Measurements from ENCODE around the gene KIF2A.

The KIF2A gene

DNA sequence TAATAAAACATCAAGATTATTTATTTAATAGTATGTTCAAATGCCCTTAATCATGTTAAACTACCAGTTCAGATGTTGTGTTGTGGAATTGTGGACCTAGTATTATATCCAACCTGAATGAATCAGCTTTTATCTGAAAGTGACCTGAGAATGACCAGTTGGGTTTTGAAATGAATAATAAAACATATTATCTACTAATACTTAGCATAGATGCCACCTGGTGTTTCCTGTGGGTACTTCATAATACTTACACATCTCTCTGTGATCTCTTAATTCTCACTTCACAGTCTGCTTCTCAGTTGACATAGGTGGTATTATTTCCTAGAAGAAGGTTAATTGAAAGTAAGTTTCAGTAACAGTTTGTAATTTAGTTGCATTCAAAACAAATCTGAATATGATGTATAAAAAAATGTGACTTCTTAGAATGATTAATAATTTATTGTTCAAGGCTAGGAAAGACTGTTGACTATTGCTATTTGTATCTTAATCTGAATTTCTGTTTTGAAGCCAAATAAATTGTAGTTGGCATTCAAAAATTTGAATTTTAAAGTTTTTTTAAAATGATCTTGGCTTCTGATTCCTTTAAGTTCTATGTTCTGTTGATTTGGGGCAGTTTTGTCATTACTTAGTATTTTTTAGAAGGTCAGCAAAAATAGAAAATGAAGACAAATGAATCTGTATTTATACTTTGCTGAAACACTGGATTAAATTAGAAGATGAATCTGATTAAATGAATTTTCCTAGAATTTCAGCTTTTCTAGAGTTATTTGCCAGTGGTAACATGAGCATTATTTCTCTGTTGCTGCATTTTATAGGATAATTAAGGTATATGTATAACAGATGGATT, 48.2 kb downstream of the KIF2A start:
- Histone ChIP-seq H3K36me3 (ENCODE audit: insufficient read depth, low read length) (peaks cover 29% of the 10 kb centered on the region), H3K27me3 (ENCODE audit: control insufficient read depth, insufficient read depth, low read length) (no peaks in the 10 kb centered on the region), H3K4me2 (ENCODE audit: low read length) (no peak overlapping the region), H3K9ac (ENCODE audit: low read depth, low read length) (no peak overlapping the region), H3K4me3 (ENCODE audit: low read length) (no peak overlapping the region), H3K9me3 (replicated peaks; ENCODE audit: low read length) (no peaks in the 10 kb centered on the region), H3K4me1 (ENCODE audit: control insufficient read depth, insufficient read depth, low read length) (no peaks in the 10 kb centered on the region)

DNA sequence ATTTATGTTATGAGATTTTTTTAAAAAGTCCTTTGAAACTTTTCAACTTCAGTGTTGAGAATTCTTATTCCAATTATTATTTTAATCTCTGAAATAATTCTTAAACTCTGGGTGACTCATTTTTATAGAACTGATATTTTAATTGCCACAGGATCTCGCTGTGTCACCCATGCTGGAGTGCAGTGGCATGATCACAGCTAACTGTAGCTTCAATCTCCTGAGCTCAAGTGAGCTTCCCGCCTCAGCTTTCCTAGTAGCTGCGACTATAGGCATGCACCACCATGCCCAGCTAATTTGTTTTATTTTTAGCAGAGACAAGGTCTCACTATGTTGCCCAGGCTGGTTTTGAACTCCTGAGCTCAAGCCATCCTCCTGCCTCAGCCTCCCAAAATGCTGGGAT, 56.7 kb downstream of the KIF2A start:
- Histone ChIP-seq H3K4me1 (ENCODE audit: control insufficient read depth, insufficient read depth, low read length) (no peaks in the 10 kb centered on the region), H3K4me3 (ENCODE audit: low read length) (no peak overlapping the region), H3K9ac (ENCODE audit: low read depth, low read length) (no peak overlapping the region), H3K4me2 (ENCODE audit: low read length) (no peak overlapping the region), H3K9me3 (replicated peaks; ENCODE audit: low read length) (no peaks in the 10 kb centered on the region), H3K27me3 (ENCODE audit: control insufficient read depth, insufficient read depth, low read length) (no peaks in the 10 kb centered on the region), H3K36me3 (ENCODE audit: insufficient read depth, low read length) (peaks cover 27% of the 10 kb centered on the region)

DNA sequence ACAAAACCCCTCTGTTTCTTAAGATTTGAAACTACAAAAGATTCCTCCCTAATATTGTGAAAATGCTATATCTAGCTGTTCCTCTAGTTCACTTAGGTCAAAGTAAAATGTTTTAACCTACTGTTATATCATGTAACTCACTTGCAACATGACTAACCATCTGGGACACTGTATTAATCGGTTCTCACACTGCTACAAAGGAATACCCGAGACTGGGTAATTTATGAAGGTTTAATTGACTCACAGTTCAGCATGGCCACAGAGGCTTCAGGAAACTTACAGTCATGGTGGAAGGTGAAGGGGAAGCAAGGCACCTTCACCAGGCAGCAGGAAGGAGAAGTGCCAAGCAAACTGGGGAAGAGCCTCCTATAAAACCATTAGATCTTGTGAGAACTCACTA, 63.0 kb downstream of the KIF2A start:
- H3K9ac ChIP-seq (ENCODE audit: low read depth, low read length) = no peak overlapping the region
- no peak overlapping the region for H3K4me2 ChIP-seq (ENCODE audit: low read length)
- H3K9me3 ChIP-seq (replicated peaks; ENCODE audit: low read length) = no peaks in the 10 kb centered on the region
- H3K4me3 ChIP-seq (ENCODE audit: low read length) = no peak overlapping the region
- H3K36me3 ChIP-seq (ENCODE audit: insufficient read depth, low read length) = peaks cover 19% of the 10 kb centered on the region
- no peaks in the 10 kb centered on the region for H3K27me3 ChIP-seq (ENCODE audit: control insufficient read depth, insufficient read depth, low read length)
- peaks cover 6% of the 10 kb centered on the region for H3K4me1 ChIP-seq (ENCODE audit: control insufficient read depth, insufficient read depth, low read length)

DNA sequence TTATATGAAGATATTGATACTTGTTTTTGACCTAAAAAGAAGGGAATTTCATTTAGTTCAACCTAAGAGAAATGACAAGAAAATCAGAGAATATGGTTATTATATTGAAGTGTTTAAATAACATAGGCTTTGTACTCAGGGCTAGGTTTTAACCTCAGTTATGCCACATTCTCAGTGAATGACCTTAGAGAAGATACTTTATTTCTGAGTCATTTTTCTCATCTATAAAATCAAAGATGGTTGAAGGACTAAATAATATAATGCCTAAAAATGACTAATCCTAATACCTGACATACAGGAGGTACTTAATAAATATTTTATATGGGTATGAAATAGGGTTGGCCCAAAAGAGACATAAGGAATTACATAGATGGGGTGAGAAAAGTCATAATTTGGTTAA, 65.4 kb downstream of the KIF2A start:
- Histone ChIP-seq H3K36me3 (ENCODE audit: insufficient read depth, low read length) (peaks cover 16% of the 10 kb centered on the region), H3K9me3 (replicated peaks; ENCODE audit: low read length) (no peaks in the 10 kb centered on the region), H3K4me1 (ENCODE audit: control insufficient read depth, insufficient read depth, low read length) (peaks cover 12% of the 10 kb centered on the region), H3K9ac (ENCODE audit: low read depth, low read length) (no peak overlapping the region), H3K4me3 (ENCODE audit: low read length) (no peak overlapping the region), H3K4me2 (ENCODE audit: low read length) (no peak overlapping the region), H3K27me3 (ENCODE audit: control insufficient read depth, insufficient read depth, low read length) (no peaks in the 10 kb centered on the region)

DNA sequence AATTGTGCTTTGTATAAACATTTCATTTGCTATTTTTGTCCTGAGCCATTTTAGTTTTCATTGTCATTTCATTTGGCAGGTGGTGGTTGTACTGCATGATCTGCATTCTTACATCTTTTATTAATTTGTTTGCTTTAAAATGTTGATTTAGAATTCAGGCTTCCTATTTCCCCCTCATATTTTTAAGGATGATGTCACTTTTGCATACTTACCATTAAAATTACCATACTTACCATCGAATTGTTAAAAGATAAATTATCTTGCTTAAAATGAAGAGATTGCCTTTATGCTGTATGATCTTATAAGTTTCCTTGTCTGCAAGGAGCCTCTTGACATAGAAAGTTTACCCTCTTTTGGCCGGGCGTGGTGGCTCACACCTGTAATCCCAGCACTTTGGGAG, 66.6 kb downstream of the KIF2A start:
- peaks cover 12% of the 10 kb centered on the region for H3K4me1 ChIP-seq (ENCODE audit: control insufficient read depth, insufficient read depth, low read length)
- peaks cover 18% of the 10 kb centered on the region for H3K36me3 ChIP-seq (ENCODE audit: insufficient read depth, low read length)
- no peaks in the 10 kb centered on the region for H3K27me3 ChIP-seq (ENCODE audit: control insufficient read depth, insufficient read depth, low read length)
- no peak overlapping the region for H3K4me2 ChIP-seq (ENCODE audit: low read length)
- H3K9me3 ChIP-seq (replicated peaks; ENCODE audit: low read length) = no peaks in the 10 kb centered on the region
- no peak overlapping the region for H3K9ac ChIP-seq (ENCODE audit: low read depth, low read length)
- no peak overlapping the region for H3K4me3 ChIP-seq (ENCODE audit: low read length)

DNA sequence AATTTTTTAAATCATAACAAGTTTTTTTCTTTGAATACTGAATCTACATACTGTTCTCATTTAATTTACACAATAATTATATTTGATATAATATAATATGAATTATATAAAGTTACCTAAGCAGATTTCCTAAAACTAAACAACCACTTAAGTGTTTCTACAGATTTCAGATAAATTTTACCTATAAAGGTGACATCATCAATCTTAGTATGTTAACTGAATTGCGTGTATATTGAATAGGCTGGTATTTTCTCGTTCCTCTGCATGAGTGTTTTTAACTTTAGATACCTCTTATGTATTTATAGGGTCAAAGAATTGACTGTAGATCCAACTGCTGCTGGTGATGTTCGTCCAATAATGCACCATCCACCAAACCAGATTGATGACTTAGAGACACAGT, 67.4 kb downstream of the KIF2A start:
- Histone ChIP-seq H3K4me1 (ENCODE audit: control insufficient read depth, insufficient read depth, low read length) (peaks cover 12% of the 10 kb centered on the region), H3K9me3 (replicated peaks; ENCODE audit: low read length) (no peaks in the 10 kb centered on the region), H3K9ac (ENCODE audit: low read depth, low read length) (no peak overlapping the region), H3K36me3 (ENCODE audit: insufficient read depth, low read length) (peaks cover 26% of the 10 kb centered on the region), H3K27me3 (ENCODE audit: control insufficient read depth, insufficient read depth, low read length) (no peaks in the 10 kb centered on the region), H3K4me3 (ENCODE audit: low read length) (no peak overlapping the region), H3K4me2 (ENCODE audit: low read length) (no peak overlapping the region)

DNA sequence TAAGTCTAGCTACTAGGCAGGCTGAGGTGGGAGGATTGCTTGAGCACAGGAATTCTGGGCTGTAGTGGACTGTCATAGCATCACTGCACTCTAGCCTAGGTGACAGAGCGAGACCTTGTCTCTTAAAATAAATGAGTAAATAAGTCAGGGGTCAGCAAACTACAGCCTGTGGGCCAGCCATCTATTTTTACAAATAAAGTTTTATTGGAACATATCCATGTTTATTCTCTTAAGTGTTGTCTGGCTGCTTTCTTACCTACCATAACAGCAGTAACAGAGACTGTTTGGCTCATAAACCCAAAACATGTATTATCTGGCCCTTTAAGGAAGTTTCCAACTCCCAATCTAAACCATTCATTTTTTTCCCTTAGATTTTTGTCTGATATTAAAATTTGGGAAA, 68.1 kb downstream of the KIF2A start:
- Histone ChIP-seq H3K4me3 (ENCODE audit: low read length) (no peak overlapping the region), H3K27me3 (ENCODE audit: control insufficient read depth, insufficient read depth, low read length) (no peaks in the 10 kb centered on the region), H3K36me3 (ENCODE audit: insufficient read depth, low read length) (peaks cover 33% of the 10 kb centered on the region), H3K9ac (ENCODE audit: low read depth, low read length) (no peak overlapping the region), H3K9me3 (replicated peaks; ENCODE audit: low read length) (no peaks in the 10 kb centered on the region), H3K4me2 (ENCODE audit: low read length) (no peak overlapping the region), H3K4me1 (ENCODE audit: control insufficient read depth, insufficient read depth, low read length) (peaks cover 12% of the 10 kb centered on the region)

DNA sequence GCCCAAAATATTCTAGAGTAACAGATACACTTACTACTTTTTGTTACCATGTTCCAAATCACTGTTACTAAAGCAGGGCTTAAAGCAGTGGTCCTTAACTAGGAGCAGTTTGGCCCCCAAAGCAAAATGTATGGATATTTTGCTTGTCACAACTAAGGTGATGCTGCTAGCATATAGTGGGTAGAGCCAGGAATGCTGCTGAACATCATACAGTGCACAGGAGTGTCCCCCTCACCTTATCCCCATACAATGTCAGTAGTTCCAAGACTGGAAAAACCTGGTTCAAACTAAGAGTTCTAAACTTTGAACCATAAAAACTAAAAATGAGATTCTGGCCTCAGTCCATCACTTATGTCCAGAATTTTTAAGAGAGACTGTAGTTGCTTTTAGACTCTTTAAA, 69.6 kb downstream of the KIF2A start:
- Histone ChIP-seq H3K9me3 (replicated peaks; ENCODE audit: low read length) (no peaks in the 10 kb centered on the region), H3K4me3 (ENCODE audit: low read length) (no peak overlapping the region), H3K9ac (ENCODE audit: low read depth, low read length) (no peak overlapping the region), H3K4me2 (ENCODE audit: low read length) (no peak overlapping the region), H3K4me1 (ENCODE audit: control insufficient read depth, insufficient read depth, low read length) (peaks cover 12% of the 10 kb centered on the region), H3K27me3 (ENCODE audit: control insufficient read depth, insufficient read depth, low read length) (no peaks in the 10 kb centered on the region), H3K36me3 (ENCODE audit: insufficient read depth, low read length) (peaks cover 35% of the 10 kb centered on the region)

DNA sequence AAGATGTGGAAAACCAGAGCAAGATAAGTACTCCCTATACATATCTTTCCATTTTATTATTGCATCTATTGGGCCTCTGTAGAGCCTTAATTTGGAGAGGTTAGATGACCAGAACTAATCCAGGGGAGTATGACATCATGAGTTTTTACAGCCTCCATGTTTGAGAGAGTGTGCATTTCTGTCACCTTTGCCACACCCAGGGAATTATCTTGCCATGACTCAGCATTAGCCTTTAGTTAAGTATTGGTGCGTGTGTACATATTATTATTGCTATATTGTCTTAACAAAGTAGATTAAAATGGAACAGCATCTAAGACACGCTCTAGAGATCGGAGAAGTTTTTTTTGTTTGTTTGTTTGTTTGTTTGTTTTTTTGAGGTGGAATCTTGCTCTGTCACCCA, 70.1 kb downstream of the KIF2A start:
- no peak overlapping the region for H3K4me3 ChIP-seq (ENCODE audit: low read length)
- no peaks in the 10 kb centered on the region for H3K27me3 ChIP-seq (ENCODE audit: control insufficient read depth, insufficient read depth, low read length)
- no peaks in the 10 kb centered on the region for H3K9me3 ChIP-seq (replicated peaks; ENCODE audit: low read length)
- H3K4me1 ChIP-seq (ENCODE audit: control insufficient read depth, insufficient read depth, low read length) = peaks cover 11% of the 10 kb centered on the region
- no peak overlapping the region for H3K9ac ChIP-seq (ENCODE audit: low read depth, low read length)
- no peak overlapping the region for H3K4me2 ChIP-seq (ENCODE audit: low read length)
- peaks cover 39% of the 10 kb centered on the region for H3K36me3 ChIP-seq (ENCODE audit: insufficient read depth, low read length)

DNA sequence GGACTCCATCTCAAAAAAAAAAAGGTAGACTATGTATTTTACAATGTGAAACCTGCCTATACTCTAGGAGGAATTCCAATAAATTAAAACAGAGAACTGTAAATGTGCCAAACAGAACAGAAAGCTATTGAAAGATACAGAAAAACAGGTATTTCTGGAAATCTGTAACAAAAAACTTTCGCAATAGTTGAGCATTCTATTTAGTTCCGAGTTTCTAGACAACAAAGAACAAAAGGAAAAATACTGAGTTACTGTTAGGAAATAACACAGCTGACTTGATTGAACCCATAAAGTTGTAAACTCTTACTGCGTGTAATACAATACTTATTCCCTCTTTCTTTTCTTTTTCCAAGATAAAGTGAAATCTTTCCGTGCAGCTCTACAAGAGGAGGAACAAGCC, 79.1 kb downstream of the KIF2A start:
- H3K4me2 ChIP-seq (ENCODE audit: low read length) = no peak overlapping the region
- no peaks in the 10 kb centered on the region for H3K9me3 ChIP-seq (replicated peaks; ENCODE audit: low read length)
- peaks cover 67% of the 10 kb centered on the region for H3K36me3 ChIP-seq (ENCODE audit: insufficient read depth, low read length)
- H3K27me3 ChIP-seq (ENCODE audit: control insufficient read depth, insufficient read depth, low read length) = no peaks in the 10 kb centered on the region
- H3K9ac ChIP-seq (ENCODE audit: low read depth, low read length) = no peak overlapping the region
- peaks cover 4% of the 10 kb centered on the region for H3K4me1 ChIP-seq (ENCODE audit: control insufficient read depth, insufficient read depth, low read length)
- no peak overlapping the region for H3K4me3 ChIP-seq (ENCODE audit: low read length)

DNA sequence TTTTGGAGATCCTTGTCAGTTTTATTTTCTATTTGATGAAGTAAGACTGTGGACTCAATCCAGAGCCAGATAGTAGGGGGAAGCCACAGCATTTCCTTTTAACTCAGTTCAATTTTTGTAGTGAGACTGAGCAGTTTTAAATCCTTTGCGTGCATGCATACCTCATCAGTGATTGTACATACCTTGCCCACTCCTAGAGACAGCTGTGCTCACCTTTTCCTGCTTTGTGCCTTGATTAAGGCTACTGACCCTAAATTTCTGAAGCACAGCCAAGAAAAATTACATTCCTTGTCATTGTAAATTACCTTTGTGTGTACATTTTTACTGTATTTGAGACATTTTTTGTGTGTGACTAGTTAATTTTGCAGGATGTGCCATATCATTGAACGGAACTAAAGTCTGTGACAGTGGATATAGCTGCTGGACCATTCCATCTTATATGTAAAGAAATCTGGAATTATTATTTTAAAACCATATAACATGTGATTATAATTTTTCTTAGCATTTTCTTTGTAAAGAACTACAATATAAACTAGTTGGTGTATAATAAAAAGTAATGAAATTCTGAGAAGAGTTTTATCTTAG, 79.9 kb downstream of the KIF2A start:
- Histone ChIP-seq H3K27me3 (ENCODE audit: control insufficient read depth, insufficient read depth, low read length) (no peaks in the 10 kb centered on the region), H3K9me3 (replicated peaks; ENCODE audit: low read length) (no peaks in the 10 kb centered on the region), H3K36me3 (ENCODE audit: insufficient read depth, low read length) (peaks cover 71% of the 10 kb centered on the region), H3K9ac (ENCODE audit: low read depth, low read length) (no peak overlapping the region), H3K4me3 (ENCODE audit: low read length) (no peak overlapping the region), H3K4me2 (ENCODE audit: low read length) (no peak overlapping the region), H3K4me1 (ENCODE audit: control insufficient read depth, insufficient read depth, low read length) (peaks cover 4% of the 10 kb centered on the region)

DNA sequence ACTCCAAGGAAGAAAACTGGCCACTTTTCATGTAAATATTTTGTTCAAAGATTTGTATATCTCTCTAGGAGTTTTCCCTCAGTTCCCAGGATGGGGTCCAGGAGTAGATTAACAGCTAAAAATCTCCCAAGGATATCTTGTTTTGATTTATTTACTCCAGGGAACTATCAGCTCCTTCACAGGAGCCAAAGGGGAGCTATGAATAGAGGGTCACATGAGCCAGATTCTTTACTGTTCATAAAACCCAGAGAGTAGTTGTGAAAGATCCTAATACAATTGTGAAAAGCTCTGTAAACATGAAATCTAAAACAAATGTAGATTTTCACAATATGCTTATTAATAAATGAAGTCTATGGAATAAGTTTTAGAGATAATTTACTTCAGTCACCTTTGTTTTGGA, 80.8 kb downstream of the KIF2A start:
- Histone ChIP-seq H3K27me3 (ENCODE audit: control insufficient read depth, insufficient read depth, low read length) (no peaks in the 10 kb centered on the region), H3K4me1 (ENCODE audit: control insufficient read depth, insufficient read depth, low read length) (peaks cover 4% of the 10 kb centered on the region), H3K9ac (ENCODE audit: low read depth, low read length) (no peak overlapping the region), H3K4me3 (ENCODE audit: low read length) (no peak overlapping the region), H3K9me3 (replicated peaks; ENCODE audit: low read length) (no peaks in the 10 kb centered on the region), H3K4me2 (ENCODE audit: low read length) (no peak overlapping the region), H3K36me3 (ENCODE audit: insufficient read depth, low read length) (peaks cover 69% of the 10 kb centered on the region)

All from skeletal muscle satellite cell (primary cell).